ENCODE results near the gene STK39.

- no peak for TF ChIP-seq POLR2A (IDR thresholded peaks at IDR 0.05)
- TF ChIP-seq CTCF (IDR thresholded peaks at IDR 0.05) = no peak
Measured at GRCh38 chr2:168289880-168290279, 42.5 kb upstream of the STK39 start.
